Hematopoietic multipotent progenitor cell treated with erythropoietin and hydrocortisone succinate and interleukin-3 and kit ligand, for 4 days (in vitro differentiated cells): ENCODE data around the gene ASXL1.
A peak's percentile ranks its signal among the peaks of the same experiment; 100 is the strongest.

Source experiments
- DNase-seq: peaks from one replicate; pipeline ENCODE4 v3.0.0-alpha.2; 2015

ASXL1 gene

DNA sequence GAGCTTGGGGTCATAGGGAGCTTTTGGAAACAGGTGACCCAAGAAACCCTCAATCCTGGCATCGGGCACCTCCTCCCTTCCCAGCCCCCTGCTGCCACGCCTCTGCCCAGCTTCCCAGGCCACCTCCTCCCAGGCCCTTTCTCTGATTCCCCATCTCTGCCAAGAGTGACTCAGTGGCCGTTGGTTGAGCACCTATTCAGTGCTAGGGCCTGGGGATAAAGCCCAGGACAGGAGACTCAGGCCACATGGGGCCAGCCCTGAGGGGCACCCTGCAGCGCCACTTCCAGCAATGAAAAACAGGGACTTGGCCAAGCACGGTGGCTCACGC is 110.1 kb downstream of the ASXL1 start:
- DNase-seq, result no peak

DNA sequence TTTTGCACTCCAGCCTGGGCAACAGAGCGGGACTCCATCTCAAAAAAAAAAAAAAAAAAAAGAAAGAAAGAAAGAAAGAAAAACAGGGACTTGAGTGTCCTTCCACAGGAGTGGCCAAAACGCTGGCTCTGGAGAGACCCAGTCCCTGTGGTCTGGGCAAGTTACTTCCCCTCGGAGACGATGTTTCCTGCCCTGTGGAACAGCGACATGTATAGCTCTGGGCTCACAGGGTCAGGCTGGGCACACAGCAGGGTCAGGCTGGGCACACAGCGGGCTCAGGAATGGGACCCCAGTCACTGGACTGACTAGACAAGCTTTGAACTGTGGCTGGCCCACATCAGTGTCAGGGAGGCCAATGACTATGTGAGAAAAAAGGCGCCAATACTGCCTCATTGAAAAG is 110.7 kb downstream of the ASXL1 start:
- no peak for DNase-seq

DNA sequence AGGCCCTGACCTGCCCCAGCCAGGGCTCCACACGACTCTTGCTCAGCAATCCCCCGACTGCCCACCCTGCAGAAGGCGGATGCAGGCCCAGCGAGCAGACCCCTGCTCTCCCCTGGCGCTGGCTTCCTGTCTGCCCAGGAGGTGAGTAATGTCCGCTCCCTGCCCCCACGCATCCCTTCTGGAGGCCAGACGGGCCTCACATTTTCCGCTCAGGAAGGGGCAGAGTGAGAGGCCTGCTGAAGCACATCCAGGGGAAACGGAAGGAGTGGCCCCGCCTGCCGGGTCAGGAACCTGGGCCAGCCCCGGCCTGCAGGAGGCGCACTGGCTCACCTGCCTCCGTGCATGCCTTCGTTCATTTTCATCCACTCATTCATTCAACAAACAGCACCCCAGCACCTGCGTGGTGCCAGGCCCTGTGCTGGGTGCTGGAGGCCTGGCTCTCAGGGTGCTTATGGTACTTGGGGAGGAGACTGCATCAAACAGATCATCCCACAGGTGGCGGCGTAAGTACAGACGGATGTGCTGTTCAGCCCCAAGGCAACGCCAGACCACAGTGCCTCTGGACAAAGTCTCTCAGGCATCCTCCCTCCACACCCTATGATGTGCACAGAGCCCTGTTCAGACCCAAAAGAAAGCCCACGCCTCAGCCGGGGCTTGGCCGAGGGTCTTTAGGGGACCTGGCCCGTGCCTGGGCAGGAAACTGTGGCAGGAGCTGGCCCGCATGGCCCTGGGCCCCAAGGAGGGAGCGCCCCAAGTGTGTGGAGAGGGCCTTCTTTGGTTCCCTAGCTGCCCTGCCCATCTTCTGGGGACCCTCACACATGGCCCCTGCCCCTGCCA is 112.1 kb downstream of the ASXL1 start:
- DNase-seq, result peak; percentile 86

DNA sequence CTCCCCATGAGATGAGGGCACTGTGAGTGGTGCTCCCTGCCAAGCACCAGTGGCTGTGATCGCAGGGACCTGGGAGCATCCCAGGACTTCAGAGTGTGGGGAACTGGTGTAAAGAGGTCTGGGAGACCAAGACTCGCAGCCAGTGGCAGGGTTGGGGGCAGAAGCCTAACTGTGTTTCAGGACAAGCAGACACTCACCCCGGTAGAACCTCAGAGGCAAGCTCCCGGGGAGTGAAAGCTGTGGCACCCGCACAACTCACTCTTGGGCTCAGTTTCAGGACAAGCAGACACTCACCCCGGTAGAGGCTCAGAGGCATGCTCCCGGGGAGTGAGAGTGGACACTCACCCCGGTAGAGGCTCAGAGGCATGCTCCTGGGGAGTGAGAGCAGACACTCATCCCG is 112.8 kb downstream of the ASXL1 start:
- no peak for DNase-seq

DNA sequence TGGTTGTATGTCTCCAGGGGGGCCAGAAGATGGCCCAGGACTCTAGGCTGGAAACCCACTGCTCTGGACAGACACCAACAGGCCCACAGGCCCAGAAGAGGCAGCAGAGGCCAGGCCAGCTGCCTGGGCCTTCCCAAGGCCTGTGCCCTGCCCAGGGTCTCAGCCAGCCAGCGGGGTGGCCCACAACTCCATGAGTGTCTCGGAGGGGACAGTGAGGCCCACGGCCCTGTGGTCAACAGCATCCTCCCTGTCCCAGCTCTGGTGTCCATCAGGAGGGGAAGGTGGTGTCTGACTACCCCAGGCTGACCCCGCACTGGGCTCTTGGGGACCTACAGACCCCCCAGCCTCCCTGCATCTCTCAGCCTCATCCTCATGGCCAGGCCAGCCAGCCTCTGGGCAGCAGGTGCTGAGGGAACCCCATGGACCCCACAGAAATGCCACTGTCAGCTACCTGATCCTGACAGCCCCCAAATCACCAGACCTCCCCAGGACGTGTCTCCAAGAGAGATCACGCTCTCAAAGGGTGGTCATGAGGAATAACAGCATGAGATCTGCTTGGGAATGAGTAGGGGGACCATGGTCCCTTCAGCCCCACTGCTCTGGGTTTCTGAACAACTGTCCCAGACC is 114.6 kb downstream of the ASXL1 start:
- DNase-seq, result no peak

DNA sequence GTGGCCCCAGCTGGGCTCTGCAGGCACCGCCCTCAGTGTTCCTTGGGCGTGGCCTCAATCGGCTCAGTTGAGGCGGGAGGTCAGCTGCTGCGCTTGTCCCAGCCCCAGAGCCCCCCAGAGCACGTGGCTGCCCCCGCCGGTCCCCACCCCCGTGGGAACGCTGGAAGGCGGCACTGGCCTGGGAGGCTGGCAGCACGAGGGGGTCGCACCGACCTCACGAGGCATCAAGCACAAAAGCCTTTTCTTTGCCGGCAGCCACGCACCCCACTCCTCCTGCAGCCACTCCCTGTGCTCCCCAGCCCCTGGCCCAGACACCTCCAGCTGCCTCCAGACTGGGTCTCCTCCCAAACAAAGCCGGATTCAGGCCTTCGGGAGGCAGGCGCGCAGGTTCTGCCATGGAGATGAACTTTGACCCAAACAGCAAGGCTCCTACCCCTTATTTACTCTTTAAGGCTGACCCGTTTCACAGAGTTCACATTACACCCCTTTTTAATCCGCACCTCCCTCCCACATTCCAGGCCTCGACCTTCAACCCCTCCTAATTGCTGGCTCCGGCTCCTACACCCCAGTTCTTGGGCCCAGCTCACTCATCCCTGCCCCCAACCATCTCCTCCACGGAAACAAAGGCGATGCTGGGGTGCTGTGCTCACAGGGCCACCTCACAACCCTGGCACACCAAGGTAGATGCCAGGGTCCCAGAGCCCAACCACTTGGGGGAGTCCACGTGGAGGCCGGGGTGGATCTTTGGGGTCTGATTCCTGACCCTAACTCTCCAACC is 115.3 kb downstream of the ASXL1 start:
- no peak for DNase-seq

DNA sequence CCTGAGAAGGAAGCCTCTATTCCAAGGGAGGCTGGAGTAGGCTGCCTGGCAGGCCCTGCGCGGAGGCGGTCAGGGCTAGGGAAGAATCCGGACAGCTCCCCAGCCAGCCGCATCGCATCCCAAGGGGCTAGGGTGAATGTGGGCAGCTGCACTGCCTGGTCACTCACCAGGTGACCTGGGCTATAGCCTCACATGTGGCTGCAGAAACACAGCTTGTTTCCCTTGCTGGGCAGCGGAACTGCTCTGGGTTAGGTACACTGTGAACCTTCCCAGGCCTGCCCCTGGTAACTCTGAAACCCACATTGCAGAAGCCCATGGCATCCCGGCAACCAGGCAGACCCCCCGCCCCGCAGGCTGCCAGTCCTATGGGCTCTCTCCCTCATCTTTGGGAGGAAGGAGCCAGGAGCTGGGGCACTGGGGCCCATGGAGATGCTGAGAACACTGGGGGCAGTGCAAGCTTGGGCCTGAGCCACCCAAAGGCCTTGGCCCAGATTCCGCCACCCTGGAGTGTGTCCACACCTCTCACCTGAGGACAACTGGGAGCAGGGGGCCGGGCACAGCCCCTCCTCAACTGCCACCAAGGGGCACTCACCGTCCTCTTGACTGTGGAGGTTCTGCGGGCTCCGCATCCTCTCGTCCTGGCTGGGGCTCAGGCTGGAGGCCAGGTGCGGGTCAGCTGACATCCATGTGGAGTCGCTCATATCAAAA is 116.0 kb downstream of the ASXL1 start:
- no peak for DNase-seq

DNA sequence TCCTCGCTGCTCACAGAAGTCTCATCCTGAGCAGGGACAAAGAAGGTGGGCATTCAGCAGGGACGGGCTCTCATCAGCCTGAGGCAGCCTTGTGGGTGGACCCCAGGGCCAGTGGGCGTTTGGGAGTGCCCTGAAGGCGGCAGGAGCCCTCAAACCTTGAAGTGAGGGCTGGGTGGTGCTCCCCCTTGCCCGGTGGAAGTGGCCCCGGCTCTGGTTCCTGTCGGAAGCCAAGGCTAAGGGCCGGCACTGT is 116.5 kb downstream of the ASXL1 start:
- no peak for DNase-seq

DNA sequence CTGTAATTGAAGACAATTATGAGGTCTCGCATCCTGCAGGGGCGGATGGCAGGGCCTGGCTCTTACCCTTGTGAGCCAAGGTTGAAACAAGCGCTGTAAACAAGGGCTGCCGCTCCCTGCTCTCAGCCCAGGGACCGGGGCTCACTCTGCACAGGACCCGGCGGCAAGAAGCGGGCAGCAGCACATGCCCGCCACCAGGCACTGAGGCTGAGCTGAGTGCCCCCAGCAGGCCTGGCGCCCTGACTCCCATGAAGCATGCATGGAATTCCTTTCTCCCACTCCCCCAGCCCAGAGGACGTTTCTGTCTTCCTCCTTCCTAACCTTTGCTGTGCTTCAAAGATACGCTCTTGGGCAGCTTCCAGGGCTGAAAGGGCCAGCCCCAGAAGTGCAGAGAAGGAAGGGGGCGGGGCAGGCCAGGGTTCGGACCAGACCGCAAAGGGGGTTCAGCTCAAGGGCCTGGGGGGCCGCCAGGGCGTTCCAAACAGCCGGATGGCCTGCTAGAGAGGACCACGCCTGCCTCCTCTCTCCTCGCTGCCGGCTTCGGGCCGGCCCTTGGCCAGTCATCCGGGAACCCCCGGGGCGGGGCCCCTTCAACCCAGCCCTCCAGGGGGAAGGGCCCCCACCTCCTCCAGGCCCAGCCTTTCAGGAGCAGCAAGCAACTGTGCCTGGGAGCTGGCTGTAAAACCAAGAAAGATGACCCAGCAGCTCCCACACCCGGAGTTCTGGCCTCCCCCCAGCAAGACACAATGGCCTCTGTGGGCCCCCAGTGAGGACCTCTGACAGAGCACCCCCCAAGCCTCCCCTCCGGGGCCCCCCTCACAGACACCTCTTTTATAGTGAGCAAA is 117.1 kb downstream of the ASXL1 start:
- DNase-seq, result peak; percentile 98

DNA sequence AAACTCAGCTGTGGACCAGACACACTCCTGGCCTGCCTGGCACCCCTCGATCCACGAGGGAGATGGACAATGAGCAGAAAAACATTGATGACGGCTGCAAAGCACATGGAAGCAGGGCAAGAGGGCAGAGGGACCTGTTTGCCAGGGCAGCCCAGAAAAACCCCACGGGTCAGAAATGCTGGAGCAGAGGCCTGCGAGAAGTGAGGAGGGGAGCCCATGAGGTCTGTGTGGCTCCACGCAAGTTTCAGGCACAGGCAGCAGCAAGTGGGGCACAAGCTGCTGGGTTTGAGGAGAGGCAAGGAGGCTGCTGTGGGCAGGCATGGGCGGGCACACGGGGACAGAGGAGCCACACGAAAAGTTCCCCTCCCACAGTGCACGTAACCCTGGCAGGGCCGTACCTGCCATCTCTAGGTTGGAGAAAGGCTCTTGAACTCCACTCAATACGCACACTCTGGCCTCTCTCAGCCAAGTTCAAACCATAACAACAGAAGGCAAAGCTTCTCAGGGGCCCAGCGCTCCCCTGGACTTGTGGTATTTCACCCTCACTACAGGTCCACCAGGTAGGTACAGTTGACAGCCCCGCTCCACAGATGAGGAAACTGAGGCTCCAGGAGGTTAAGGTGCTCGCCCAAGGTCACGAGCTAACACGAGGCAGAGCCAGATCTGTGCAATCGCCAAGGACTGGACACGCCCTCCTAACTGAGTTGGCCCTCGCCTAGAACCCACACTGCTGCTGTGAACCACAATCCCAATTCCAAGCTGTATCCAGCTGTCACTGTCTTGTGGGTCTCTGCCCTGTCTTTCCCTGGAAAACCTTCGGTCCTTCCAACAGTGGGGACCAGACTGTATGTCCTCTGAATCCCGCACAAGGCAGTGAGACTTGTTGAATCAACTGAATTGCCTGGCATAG is 118.8 kb downstream of the ASXL1 start:
- peak; percentile 58 for DNase-seq

DNA sequence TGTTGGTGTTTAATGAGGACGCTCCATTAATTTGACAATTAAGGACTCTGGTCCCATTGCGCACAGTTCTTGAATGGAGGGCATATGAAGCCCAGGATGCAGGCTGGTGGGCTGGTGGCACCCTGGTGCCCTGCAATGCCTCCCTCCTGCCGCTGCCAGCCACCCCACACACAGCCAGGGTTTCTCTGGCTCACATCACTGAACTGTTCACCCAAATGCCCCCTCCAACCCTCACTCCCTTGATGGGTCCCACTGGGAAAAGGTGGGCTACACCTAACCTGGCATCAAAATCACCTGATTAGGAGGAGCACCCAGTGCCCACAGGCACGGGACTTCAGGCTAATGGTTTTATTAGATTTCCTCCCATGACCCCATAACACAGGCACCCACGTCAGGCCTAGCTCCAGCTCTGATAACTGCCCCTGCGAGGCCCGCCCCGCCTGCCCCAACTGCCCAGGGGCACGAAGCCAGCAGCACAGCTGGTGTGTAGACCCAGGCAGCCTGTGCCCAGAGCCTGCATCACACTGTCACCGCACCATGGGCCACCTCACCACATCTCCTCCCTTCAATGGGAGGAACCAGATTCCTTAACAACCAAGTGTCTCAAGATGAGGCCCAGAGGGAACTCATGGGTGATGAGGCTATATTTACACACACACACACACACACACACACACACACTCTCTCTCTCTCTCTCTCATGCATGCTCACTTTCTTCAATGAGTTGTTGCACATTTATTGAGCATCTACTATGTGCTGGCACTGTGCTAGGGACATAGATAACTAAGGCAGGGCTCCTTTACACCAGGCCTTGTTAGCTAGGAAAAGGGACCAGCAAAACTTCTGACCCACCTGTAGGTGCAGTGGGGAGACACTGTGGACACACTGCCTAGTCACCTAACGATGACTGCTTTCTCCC is 119.7 kb downstream of the ASXL1 start:
- DNase-seq, result peak; percentile 67

DNA sequence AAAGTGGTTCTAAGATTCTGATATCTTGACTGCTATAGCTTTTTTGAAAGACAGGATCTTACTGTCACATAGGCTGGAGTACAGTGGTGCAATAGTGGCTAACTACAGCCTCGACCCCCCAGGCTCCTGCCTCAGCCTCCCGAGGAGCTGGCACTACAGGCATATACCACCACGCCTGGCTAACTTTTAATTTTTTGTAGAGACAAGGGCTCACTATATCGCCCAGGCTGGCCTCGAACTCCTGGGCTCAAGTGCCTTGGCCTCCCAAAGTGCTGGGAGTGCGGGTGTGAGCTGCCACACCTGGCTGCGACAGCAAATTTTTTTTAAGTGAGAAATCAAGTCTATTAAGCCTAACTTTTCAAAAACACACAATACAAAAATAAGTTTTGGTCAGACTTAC is 120.4 kb downstream of the ASXL1 start:
- no peak for DNase-seq

DNA sequence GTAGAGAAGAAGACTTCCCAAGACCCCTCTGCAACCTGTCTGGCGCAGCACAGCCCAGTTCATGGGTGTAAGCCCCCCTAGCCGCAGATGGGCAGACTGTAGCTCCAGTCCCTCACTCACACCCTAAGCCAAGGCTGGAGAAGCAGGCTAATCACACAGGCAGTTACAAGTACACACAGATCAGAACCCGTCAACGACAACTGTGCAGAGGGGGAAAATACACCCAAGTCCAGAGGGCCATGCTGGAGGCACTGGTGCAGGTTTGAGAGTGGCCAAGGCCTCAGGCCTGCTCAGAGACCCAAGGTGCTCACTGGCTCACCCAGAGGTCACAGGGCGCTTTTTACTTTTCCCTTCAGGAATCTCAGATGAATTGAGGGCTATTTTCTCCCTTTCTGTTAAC is 120.9 kb downstream of the ASXL1 start:
- no peak for DNase-seq

DNA sequence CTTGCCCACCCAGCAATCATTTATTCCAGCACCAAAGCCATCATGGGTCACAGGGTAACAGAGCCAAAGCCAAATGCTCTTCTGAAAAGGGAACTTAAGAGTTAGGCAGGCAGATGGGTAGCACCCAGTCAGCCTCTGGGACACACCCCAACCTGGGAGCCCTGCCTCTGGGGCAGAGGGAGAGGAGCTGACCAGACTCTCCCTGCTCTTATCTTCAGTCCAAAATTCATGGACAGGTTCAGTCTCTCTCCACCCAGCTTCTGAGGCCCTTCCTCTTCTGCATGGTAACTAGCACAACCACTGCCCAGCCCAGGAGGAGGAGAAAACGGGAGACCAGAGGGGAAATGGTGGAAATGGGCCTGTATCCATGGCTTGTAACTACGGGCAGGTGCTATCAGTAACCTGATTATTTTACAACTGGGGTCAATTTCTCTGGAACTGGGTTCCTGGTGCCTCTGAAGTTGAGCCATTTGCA is 121.6 kb downstream of the ASXL1 start:
- peak; percentile 48 for DNase-seq

DNA sequence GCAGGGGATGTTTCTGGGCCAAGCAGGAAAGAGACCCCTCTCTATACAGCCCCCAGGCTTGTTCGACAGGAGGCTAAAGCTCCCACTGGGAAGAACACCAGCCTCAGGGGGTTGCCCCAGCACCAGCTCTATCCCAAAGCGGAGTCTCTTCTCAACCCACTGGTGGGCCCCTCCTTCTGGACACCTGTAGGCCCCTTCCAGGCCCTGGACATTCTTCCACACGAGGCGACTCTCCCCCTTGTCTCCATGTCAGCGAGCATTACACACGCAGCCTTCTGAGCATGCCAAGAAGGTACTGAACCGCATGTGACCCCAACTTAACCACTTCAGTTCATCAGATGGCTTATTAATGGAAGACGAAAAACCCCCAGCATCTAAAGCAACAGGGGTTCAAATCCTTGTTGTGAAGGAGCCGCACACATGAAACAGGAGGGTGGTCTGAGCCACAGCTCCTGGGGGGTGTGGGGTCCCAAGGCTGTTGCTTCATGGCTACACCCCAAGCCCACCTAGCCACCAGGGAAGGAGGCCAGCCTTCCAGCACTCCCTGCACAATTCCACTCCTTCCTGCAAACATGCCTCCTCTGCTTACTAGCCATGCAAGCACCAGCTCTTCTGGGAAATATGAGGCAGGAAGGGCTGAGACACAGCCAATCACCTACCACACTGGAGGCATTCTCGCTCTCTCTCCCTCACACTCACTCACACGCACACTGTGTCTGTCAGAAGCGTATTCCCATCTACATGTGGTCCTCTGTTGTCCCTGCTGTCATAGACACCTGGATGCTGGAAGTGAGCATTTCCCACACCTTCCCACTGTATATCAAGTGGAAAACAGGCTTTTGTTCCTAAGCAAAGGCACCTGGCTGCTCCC is 122.5 kb downstream of the ASXL1 start:
- DNase-seq, result no peak

DNA sequence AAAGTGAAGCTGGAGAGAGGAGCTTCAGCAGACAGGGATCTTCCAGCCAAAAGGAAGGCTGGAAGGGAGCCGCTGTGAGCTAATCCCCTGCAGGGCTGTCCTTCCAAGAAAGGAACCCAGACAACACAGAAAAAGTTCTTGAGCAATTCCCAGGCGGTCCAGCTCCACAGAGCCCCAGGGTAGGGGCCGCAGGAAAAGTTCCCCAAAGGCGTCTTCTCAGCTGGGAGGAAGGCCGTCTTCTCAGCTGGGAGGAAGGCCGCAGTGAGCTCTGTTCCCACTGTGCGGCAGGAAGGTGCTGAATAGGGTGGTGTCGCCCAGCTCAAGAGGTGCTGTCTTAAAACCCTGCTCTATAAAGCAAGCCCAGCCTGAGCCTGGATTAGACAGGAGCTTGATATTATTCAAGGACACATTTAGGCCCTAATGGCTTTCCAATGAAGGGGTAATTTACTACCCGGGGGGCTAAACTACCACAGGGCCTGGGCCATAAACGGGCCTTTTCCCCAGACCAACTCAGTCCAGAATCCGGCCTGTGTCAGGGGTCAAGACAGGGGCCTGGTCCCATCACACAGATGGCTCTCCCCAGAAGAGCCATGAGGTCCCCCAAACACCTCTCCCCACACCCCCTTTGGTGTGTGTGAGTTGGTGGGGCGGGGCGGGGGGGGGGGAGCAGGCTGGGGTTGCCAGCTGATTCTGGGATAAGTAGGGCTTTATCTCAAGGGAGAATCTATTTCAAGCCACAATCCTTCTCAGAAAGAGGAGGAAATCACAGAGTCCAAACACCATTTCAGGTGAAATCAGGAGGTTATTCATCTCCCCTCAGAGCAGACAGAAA is 123.4 kb downstream of the ASXL1 start:
- no peak for DNase-seq

DNA sequence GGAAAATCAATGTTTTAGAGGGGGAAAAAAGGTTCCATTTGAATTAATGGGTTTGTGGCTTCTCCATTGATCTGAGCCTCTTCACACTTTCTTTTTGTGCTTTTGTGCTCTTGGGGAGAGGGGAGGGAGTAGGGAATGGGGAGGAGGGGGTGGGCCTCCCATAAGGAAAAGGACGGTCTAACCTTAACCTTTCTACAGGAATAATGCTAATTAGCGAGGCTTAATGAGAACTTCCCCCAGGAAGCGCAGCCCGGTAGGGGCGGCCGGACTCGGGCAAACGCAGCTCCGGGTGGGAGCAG is 124.0 kb downstream of the ASXL1 start:
- DNase-seq, result no peak

DNA sequence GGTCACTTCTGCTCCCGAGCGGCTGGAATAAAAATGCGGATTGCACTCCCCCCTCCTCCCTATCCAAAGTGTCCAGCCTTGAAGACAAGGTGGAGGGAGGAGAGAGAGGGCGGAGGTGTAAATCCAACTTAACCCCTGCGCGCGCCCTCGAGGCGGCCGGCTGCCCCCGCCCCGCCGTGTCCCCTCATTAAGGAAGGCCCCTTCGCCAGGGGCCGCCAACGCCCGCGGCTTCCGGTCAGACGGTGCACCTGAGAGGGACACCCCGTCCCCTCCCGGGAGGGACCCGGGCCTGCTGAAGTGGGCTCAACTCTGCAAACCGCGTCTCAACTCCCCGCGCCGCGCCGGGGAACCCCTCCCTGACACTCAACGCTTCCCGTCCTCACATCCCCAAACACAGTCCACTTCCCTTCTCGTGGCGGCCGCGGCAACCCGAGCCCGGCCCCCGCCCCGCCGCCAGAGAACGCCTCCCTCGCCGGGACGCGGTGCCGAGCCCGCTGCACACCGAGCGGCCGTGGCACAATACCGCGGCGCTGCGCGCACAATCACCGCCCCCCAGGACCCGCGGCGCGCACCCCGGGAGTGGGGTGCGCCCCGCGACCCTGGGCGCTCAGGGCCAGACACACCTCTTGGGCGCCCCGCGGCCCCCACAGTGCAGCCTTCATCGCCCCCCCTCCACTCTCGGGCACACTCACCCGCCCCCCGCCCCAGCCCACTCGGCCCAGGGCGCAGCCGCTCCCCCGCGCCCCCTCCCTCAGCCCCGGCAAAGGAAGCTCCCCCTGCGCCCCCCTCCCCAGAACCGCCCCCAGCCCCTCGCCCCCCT is 124.5 kb downstream of the ASXL1 start:
- DNase-seq, result peak; percentile 69
